GM19025 (cell line): Measurements from ENCODE around the gene RFX4.

Experiments used
- ATAC-seq: cut with Tn5 transposase; IDR thresholded peaks from one replicate; pipeline ENCODE4 v1.9.1; 2021; ENCODE audit warnings: mild to moderate bottlenecking, low read depth, moderate library complexity; ENCODE audit not compliant: unreplicated experiment

Gene RFX4

DNA sequence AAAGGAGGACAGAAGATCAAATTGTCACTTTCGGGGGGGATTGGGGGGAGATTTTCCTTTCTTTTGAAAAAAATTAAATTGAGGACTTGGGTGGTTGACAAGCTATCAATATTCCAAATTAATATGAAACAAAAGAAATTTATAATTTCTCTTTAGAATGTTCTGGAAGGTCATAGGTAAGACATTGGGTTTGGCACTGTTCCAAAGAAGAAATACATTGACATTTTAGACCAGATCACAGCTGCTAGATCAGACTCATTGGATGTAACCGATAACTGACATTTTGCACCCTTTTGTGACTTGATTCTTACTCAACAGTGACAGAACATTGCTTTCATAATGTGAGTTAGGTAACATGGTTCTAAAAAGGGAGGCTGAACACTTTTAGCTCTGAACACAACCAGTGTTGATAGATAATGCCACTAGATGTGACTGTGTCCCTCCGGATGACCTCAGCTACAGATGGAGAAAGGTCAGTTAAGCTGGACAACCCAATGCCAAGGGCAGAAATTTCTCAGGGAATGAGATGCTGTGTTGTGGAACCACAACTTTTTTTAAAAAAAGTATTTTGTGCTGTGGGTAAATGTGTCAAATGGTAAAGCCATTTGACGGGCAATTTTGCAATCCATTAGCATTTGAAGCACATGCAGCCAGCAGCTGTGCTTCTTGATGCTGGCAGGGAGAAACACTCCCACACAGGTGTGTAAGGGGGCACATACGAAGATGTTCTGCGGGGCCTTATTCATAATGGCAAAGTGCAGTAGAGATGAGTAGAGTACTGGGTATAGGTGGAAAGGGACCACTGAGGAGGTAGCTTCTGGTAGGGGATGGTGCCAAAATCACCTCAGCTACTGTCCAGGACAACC, 62.9 kb downstream of the RFX4 start:
- no peak for ATAC-seq

DNA sequence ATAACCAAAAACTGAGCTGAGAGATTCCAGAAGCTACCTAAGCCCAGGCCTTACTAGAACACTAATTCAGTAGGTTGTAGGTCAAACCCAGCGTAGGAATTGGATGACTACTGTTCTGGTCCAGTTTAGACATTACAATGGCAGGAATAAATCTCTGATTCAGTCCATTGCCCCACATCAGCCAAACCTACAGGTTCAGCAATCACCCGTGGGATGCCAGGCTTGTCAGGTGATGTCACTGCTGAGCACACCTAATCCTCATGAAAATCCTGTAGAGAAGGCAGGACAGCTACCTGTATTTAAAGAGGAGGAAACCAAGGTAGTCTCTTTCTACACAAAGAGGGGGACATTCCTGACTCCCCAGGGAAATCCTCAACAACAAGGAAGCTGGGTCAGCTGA, 63.7 kb downstream of the RFX4 start:
- ATAC-seq, result no peak

DNA sequence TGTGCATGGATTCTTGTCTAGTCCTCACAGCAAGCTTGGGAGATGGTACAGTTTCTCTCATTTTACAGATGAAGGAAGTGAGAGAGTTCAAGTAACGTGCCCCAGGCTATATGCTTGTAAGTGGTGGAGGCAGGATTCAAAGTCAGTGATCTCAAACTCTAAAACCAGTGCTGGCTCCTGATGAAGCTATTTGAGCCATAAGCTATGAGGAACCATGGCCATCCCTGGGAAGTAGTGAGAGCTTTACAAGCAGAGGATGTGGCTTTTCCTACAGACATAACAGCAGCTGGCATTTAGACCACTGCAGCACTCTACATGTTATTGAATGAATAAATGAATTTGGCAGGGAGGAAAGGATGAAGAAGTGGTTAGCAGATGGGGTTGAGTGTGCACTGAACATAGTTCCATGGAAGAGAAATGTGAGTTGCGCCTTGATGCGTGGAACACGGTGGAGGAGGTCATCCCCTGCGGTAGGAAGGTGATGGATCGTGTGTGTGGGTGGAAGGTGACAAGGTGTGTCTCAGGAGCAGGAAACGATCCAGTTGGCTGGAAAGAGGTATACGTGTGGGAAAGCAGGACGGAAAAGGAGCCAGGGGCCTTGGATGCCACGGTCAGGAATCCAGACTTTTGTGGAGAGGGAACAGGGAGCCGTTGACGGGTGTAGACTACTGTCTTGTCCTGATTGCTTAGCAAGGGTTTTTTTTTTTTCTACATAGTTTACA, 65.2 kb downstream of the RFX4 start:
- no peak for ATAC-seq

DNA sequence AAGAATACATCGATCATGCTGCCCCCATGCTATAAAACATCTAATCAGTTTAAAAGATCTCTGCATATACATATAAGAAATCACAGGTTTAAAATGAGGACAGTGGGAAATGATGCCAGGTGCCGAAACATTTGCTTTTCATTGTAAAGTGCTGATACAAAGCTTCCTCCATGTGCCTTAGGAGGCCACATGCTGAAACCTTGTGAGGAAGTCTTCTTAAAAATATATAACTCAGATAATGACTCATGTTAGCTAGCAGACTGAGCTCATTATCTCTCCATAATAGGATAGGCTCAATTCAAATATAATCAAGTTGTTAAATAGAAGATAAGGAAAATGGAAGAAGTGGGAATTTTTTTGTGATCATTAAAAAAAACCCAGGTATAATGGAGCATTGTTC, 65.9 kb downstream of the RFX4 start:
- no peak for ATAC-seq

DNA sequence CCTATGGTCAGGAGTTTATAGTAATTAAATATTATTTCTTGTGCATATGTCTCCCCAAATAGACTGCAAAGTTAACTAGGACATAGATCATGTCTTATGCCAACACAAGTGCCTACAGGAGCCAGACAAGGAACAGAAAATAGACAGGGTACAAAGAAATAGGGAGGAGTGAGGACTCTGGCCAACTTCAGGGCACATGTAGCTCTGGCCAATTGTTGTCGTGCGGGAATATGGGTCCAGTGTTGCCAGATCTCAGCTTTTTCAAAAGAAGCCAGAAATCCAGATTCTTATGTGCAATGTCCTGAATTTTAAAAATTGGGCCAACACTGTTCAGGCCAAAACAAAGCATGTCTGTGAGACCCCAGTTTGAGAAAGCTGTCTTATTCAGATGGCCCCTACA, 68.7 kb downstream of the RFX4 start:
- no peak for ATAC-seq

DNA sequence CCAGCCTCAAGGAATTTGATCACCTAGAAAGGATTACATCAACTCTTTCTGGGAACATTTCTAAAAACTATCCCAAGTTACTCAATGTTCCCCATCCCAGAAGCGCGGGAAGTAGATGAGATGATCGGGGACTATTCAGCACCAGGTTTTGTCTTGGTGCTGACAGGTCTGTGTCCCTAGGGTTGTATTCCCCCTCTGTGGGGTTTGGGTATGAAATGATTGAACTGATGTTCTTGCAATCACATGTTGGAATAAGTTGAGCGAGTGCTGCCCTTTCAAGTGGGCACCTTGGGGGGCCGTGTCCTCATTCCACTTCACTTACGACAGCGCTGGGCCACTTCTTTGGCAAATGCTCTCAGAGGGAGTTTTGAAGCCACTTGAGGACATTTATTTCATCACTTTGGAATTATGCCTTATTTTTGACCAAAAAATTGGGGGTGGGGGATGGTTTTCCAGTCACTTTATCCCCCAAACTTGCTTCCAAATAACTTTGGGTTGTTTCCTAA, 69.8 kb downstream of the RFX4 start:
- no peak for ATAC-seq

DNA sequence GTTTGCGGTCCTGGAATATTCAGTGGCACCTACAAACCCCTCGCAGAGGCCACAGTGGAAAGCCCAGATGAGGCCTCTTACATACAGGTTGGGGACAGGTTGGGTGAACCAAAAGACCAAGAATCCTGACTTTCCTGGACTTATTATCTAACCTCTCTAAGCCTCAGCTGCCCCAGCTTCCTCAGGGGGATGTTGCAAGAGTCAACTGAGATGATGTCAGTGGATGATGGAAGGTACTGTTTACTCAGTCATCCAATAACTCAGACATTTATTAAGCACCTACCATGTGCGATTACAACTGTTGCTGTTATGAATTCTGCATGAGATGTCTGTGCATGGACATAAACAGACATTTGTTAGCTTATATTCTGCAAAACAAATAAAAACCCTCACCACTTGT, 72.8 kb downstream of the RFX4 start:
- ATAC-seq, result no peak

DNA sequence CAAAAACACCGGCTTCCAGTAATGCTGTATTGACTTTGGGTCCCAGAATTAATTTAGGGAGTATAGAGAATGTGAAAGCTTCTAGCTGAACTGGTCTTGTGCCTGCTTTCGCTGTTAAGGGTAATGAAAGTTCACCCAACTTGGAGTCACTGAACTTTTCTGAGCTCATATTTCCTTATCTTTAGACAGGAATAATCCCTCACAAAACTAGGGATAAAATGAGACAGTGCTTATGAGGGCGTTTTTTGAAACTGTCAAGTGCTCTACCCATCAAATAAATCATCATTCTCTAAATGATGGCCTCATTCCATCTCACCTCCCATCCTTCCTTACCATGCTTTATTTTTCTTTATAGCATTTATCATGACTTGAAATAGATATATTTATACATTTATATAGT, 74.7 kb downstream of the RFX4 start:
- ATAC-seq, result no peak

DNA sequence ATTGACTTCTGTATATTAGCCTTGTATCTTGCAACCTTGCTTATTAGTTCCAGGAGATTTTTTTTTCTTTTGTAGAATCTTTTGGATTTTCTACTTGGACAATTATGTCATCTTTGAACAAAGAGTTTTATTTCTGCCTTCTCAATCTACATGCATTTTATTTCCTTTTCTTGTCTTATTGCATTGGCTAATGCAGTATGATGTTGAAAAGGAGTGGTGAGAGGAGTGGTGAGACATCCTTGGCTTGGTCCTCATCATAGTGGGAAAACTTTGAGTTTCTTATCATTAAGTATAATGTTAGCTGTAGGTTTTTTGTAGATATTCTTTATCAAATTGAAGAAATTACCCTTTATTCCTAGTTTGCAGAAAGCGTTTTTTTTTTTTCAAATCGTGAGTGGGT, 80.6 kb downstream of the RFX4 start:
- ATAC-seq, result no peak

DNA sequence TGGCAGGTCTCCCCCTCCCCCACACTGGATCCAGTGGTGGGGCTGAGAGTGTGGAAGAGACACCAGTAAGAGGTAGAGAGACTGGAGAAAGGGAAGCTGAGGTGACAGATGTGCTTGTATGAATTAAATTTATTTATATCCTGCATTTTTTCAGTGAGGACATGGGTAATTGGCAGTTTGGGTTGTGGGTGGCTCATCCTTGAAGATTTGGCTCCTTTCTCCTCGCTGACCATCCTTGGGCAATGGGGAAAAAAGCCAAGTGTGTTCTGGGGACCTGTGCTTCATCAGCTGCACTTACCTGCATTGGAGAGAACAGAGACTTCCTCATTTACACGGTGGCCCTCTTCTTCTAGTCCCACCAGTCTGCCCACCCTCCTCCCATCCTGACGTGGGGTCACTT, 86.4 kb downstream of the RFX4 start:
- ATAC-seq, result no peak

DNA sequence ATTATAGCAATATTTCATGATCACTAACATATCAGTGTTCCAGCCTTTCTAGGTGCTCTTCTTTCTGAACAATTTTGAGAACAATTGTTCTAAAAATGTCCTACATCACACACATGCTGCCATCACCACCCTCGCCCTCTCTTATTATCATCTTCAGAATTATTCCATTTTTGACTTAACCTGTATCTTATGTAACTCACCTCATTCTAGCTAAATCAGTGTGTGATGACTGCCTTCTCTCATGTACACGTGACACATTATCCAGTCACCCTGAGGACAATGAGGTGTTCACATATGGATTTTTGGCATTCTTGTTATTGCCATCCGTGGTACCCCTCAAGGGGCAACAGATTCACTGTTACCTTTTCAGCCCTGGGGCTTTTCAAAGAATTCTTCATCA, 87.3 kb downstream of the RFX4 start:
- no peak for ATAC-seq

DNA sequence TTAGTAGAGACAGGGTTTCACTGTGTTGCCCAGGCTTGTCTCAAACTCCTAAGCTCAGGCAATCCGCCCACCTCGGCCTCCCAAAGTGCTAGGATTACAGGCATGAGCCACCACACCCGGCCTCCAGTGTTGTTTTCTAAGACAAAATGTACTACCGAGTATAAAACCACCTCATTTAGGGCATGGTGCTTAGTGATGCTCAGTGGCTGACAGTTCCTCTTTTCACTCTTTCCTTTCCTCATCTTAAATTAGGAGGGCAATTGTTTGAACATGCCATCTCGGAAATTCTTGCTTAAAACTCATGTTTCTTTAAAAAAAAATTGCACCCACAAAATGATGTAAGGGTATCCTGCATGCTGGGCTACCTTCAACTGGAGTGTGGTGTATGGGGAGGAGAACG, 89.0 kb downstream of the RFX4 start:
- no peak for ATAC-seq

DNA sequence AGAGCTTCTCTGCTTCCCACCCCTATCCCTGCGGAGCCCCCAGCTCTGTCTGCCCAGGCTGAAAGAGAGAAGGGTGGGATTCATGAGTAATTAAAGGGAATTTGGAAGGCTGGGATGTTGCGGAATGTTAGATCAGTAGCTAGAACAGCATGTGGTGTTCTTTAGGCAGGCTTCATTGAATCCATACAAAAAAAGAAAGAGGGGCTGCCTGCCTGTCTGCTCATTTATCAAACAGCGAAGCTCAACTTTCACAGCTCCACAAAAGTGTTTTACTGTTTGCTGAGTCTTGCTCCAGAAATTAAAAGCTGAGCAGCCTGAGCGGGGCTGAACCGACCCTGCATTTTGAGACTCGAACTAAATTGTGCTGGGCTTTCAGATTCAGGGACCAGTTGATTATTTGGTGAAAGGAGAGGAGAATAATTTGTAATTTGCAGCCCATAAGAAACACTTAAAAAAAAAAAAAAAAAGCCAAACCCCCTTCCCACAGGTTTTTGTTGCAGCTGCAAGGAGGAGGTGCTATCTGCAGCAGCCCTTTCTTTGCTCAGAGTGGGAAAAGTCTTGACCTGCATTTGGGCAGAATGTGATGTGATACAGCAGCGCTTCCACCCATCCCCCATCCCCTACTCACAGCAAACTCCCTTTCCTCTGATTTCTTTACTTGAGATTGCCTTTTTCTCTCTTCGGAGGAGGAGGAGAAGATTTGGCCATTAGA, 89.7 kb downstream of the RFX4 start:
- no peak for ATAC-seq

DNA sequence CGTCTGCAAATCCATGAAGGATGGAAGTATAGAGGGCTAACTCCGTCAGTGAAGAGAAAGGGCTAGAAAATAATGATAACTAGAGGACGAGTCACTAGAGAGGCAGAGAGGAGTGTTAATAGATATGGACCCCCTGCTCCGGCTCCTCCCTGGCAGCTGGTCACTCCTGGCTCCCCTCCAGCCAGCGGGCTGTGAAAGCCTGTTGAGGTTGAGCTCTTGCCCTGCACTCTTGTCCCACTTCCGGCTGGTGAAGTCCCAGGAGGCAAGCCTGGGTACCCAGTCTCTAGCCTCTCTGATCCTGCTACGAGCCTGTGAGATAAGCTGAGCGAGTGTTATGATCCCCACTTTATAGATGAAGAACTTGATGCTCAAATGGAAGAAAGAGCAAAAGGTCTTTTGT, 90.3 kb downstream of the RFX4 start:
- no peak for ATAC-seq

DNA sequence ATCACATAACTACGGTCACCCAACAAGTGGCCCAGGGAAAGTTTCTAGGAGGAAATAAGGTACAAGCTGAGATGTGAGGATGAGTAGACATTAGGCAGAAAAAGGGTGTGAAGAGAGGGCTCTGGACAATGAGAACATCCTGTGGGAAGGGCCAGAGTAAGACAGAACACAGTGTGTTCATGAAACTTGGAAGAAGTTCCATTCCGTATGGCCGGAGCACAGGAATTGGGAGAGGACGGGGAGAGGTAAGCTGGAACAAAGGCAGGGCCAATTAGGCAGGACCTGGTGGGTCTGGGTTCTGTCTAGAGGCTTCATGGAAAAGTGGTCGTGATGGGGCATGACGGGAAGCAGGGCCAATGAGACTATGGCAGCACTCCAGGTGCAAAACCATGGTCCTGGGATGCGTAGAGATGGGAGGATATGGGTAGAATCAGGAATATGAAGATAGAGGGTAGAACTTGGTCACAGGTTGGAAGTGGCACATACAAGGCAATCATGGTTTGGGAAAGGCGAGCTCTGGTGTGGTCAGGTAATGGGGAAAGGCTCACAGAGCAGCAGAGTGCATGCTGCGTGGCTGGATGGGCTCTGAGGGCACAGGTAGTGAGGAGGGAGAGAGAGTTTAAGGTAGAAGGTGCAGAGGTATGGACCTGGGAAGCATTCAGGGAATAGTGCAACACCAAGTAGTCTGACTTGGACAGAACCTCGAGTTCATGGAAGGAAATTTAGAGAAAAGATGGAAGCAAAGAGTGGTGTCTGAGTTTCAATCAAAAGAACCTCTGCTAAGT, 93.0 kb downstream of the RFX4 start:
- no peak for ATAC-seq

DNA sequence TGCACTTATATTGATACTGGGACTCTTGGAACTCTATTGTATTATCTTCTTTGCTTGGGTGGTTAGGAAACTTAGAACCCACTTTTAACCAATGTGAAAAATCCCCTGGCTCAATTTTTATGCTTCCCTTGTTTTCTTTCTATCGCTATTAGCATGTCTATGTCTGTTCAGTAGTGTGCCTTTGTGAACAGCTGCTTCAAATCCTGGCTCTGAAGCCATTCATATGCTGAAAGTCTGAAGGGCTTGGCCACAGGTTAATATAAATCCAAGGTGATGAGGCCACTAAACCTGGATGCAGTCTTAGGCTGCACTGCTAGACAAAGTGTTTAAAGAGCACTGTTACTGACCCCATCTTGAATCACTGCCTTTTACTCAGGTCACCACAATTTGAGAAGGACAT, 96.8 kb downstream of the RFX4 start:
- no peak for ATAC-seq

DNA sequence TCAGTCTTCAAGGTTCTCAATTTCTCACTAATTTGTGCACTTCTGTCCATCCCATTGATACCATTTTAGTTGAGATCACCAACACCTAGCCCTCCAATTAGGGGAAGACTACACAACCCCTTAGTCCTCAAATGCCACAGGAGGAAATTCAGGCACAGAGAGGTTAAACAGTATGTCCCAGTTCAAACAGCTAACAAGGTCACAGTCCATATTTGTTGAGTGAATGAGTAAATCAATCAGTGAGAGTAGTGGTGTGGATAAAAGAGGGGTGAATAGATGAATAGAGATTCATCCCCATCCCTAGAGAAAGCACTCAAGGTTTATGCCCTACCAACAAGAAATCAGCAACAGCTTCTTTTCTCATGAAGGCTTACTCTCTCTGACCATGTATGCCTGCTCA, 97.5 kb downstream of the RFX4 start:
- ATAC-seq, result no peak

DNA sequence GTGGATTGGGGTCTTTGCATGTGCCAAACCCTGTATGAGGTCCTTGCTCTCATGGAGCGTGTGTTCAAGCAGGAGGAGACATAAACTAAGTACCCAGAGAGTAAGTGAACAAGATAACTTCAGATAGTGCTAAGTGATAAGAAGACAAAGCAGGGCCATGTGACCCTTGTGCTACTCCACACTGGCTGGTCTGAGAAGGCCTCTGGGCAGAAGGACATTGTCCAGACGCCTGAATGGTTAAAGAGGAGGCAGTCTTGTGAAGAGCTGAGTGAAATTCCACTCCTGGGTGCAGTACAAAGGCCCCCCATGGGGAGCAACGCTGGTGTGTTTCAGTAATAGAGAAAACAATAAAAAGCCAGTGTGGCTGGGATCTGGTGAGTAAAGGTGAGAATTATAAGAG, 98.4 kb downstream of the RFX4 start:
- ATAC-seq, result no peak

DNA sequence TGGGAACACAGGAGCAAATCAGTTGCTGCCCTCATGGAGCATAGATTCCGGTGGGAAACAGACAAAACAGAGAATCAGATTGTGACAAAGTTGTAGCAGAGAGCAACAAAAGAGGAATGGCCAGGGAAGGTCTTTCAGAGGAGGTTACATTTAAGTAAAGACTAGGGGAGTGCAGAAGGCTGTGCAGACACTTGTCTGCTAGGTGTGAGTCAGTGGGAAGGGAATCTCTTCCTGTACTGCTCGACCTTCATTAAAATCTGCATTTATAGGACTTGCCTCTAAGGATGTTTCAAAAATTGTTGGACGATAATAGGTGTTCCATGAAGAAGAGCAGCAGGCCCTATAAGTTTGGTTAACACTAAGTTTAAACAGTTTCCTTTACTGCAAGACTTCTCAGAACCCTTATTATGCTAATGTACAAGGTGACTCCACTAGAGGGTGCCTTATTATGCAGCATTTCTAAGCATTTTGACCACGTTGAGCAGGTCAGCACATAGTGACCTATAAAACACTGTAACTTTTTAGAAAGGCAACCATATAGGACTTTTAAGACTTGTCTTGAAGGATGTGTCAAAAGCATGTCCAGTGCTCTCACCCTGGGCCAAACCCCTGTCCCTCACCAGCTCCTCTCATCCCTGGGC, 99.9 kb downstream of the RFX4 start:
- no peak for ATAC-seq

DNA sequence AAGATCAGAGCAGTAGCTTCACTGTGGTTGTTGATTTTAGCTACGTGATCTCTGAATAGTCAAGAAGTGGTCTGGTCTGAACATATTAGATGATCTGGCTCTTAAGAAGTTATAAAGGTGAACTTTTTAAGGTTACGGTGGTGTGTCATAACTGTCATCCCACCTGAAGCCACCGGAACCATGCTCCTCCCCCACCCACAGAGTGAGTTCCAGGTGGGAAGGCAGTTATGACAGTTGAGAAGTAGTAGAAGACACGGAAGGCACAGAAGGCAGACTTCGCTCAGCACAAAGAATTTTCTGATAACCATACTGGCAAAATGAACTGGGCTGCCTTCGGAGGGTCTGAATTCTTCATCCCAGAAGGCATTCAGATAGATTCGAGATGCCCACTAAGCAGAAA, 101.7 kb downstream of the RFX4 start:
- ATAC-seq, result no peak
